NB4 (cell line): ENCODE data around the gene RGS10.

ENCODE experiments used
- CTCF ChIP-seq: IDR thresholded peaks from one replicate; pipeline ENCODE4 v1.5.1; 2012; ENCODE audit warnings: low read depth, low read length
- POLR2A ChIP-seq: IDR thresholded peaks from 2 replicates; pipeline ENCODE4 v1.6.1; 2011; ENCODE audit warnings: mild to moderate bottlenecking; ENCODE audit not compliant: insufficient read length; ENCODE audit errors: extremely low read depth

- TF ChIP-seq CTCF (no peak), POLR2A (no peak)
Observed at GRCh38 chr10:119541459-119542356, 811 bp downstream of the RGS10 start.
